ENCODE data around the gene KIRREL3. TPM values are rescaled to one million over a fixed set of nuclear protein-coding genes. Genes with fewer than 3 reads are reported as not detected.

The KIRREL3 gene
- total and polyA plus RNA-seq, 2 donors (not counting 3 experiments of a cell fraction or from before 2014, with no cell fraction given): not detected

DNA sequence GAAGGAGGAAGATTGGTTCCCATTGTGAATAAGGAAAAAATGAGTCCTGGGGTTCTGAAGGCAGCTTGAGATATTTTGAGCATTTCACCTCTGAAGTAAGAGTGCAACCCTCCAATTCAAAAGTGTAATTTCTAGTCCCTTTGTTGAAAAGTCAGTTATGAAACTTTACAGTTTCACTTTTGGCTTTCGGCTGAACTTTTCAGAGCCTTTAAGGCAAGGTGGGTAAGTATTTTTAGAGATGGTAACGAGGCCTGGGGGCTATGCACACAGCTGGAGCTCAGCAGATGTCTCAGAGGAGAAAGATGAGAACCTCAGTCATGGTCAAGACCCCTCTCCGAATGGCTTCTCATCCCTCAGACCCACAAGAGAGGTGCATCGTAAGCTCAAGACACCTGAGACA, 267.6 kb downstream of the KIRREL3 start:
- Histone ChIP-seq H4K20me1 (replicated peaks; ENCODE audit: control insufficient read depth, extremely low read depth, insufficient read depth, low read length) (no peaks in the 10 kb centered on the region), H3K4me1 (ENCODE audit: control insufficient read depth, extremely low read depth, insufficient read depth, low read length) (no peaks in the 10 kb centered on the region), H3K9ac (replicated peaks; ENCODE audit: extremely low read depth, insufficient read depth, low read length) (no peak overlapping the region), H3K4me2 (ENCODE audit: insufficient read depth, low read length) (no peak overlapping the region), H3K9me3 (replicated peaks; ENCODE audit: control insufficient read depth, insufficient read depth, low read length) (no peaks in the 10 kb centered on the region), H3K27me3 (ENCODE audit: control insufficient read depth in 2 of 2, insufficient read depth in 2 of 2, low read length in 2 of 2) (no peaks in the 10 kb centered on the region), H3K36me3 (ENCODE audit: control insufficient read depth in 2 of 2, extremely low read depth in 1 of 2, insufficient read depth in 2 of 2, low read length in 2 of 2) (no peaks in the 10 kb centered on the region), H3K79me2 (ENCODE audit: control insufficient read depth, insufficient read depth, low read length) (no peaks in the 10 kb centered on the region), H3K9me1 (replicated peaks; ENCODE audit: control insufficient read depth, extremely low read depth, insufficient read depth, low read length) (no peaks in the 10 kb centered on the region), H3K4me3 (replicated peaks in 1 of 3; ENCODE audit: insufficient read depth in 1 of 3, low read depth in 1 of 3, low read length in 3 of 3) (no peak overlapping the region), H3K27ac (ENCODE audit: insufficient read depth, low read depth, low read length) (no peak overlapping the region), H2AFZ (ENCODE audit: low read depth, low read length) (no peak overlapping the region)
- dilution Hi-C loops (cut with MboI; ENCODE audit: extremely low pct_ligation_motif_present, low sequenced_read_pairs) (no loop called here), intact Hi-C loops (cut with micrococcal nuclease) (no loop called here)
- DNase-seq (ENCODE audit: low read depth, low spot score): no peak
- POLR2A ChIA-PET: no interaction called here
- no peak for FAIRE-seq
- TF ChIP-seq, protein P1, sequence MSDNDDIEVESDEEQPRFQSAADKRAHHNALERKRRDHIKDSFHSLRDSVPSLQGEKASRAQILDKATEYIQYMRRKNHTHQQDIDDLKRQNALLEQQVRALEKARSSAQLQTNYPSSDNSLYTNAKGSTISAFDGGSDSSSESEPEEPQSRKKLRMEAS (IDR thresholded peaks at IDR 0.05; ENCODE audit: insufficient read depth, insufficient read length): no peak
- no peak for TF ChIP-seq JUN (IDR thresholded peaks at IDR 0.05; ENCODE audit: borderline replicate concordance, insufficient read depth, insufficient read length, low read depth)
- TF ChIP-seq EZH2 (IDR thresholded peaks at IDR 0.05; ENCODE audit: borderline replicate concordance, low read depth, low read length, severe bottlenecking): no peak
- TF ChIP-seq FOS (IDR thresholded peaks at IDR 0.05; ENCODE audit: borderline replicate concordance, insufficient read depth, low read length): no peak
- BruUV-seq (replicated peaks): no TSS peak
- CTCF ChIA-PET: no interaction called here

DNA sequence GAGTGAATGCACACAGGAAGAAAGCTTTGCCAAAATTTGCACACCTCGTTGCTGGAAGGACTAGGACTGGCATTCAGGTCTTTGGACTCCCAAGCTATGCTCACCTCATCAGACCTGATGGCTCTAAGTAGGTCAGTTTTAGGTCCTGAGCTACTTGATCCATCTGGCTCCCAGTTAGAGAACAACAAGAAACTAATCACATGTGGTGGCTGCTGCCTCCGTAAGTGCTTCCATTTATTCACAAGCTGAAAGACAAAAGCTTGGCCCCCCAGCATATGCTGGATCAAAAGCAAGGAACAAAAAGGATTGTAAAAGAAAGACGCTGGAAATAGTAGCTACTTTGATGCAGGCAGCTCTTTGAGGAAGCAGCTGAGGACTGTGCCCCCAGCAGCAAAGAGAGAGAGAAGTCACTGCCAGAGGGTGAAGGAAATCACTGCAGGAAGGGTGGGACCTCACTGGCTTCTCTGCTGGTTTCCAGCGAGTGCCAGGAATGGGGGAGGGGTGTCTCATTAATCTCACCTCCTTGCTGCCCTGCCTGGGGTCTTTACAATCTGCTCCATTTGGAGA, 268.9 kb downstream of the KIRREL3 start:
- no TSS peak for BruUV-seq (replicated peaks)
- Histone ChIP-seq H3K4me2 (ENCODE audit: insufficient read depth, low read length) (no peak overlapping the region), H2AFZ (ENCODE audit: low read depth, low read length) (no peak overlapping the region), H3K4me1 (ENCODE audit: control insufficient read depth, extremely low read depth, insufficient read depth, low read length) (no peaks in the 10 kb centered on the region), H3K9ac (replicated peaks; ENCODE audit: extremely low read depth, insufficient read depth, low read length) (no peak overlapping the region), H3K9me1 (replicated peaks; ENCODE audit: control insufficient read depth, extremely low read depth, insufficient read depth, low read length) (no peaks in the 10 kb centered on the region), H4K20me1 (replicated peaks; ENCODE audit: control insufficient read depth, extremely low read depth, insufficient read depth, low read length) (no peaks in the 10 kb centered on the region), H3K79me2 (ENCODE audit: control insufficient read depth, insufficient read depth, low read length) (no peaks in the 10 kb centered on the region), H3K4me3 (replicated peaks in 1 of 3; ENCODE audit: insufficient read depth in 1 of 3, low read depth in 1 of 3, low read length in 3 of 3) (no peak overlapping the region), H3K9me3 (replicated peaks; ENCODE audit: control insufficient read depth, insufficient read depth, low read length) (no peaks in the 10 kb centered on the region), H3K36me3 (ENCODE audit: control insufficient read depth in 2 of 2, extremely low read depth in 1 of 2, insufficient read depth in 2 of 2, low read length in 2 of 2) (no peaks in the 10 kb centered on the region), H3K27ac (ENCODE audit: insufficient read depth, low read depth, low read length) (no peak overlapping the region), H3K27me3 (ENCODE audit: control insufficient read depth in 2 of 2, insufficient read depth in 2 of 2, low read length in 2 of 2) (no peaks in the 10 kb centered on the region)
- ChIA-PET CTCF (no interaction called here), POLR2A (no interaction called here)
- dilution Hi-C loops (cut with MboI; ENCODE audit: extremely low pct_ligation_motif_present, low sequenced_read_pairs) (no loop called here), intact Hi-C loops (cut with micrococcal nuclease) (no loop called here)
- DNase-seq (ENCODE audit: low read depth, low spot score) (no peak), FAIRE-seq (no peak)
- TF ChIP-seq MYC (IDR thresholded peaks at IDR 0.05; ENCODE audit: low read depth, low read length) (no peak), JUN (IDR thresholded peaks at IDR 0.05; ENCODE audit: borderline replicate concordance, insufficient read depth, insufficient read length, low read depth) (no peak), POLR2A (IDR thresholded peaks at IDR 0.05; ENCODE audit: low read depth, low read length) (no peak), POLR2AphosphoS5 (IDR thresholded peaks at IDR 0.05; ENCODE audit: insufficient read depth, low read depth, low read length) (no peak), EZH2 (IDR thresholded peaks at IDR 0.05; ENCODE audit: borderline replicate concordance, low read depth, low read length, severe bottlenecking) (no peak), FOS (IDR thresholded peaks at IDR 0.05; ENCODE audit: borderline replicate concordance, insufficient read depth, low read length) (no peak), GATA2 (IDR thresholded peaks at IDR 0.05; ENCODE audit: insufficient read depth, insufficient read length, low read depth, low read length) (no peak)
- TF ChIP-seq, protein P2, sequence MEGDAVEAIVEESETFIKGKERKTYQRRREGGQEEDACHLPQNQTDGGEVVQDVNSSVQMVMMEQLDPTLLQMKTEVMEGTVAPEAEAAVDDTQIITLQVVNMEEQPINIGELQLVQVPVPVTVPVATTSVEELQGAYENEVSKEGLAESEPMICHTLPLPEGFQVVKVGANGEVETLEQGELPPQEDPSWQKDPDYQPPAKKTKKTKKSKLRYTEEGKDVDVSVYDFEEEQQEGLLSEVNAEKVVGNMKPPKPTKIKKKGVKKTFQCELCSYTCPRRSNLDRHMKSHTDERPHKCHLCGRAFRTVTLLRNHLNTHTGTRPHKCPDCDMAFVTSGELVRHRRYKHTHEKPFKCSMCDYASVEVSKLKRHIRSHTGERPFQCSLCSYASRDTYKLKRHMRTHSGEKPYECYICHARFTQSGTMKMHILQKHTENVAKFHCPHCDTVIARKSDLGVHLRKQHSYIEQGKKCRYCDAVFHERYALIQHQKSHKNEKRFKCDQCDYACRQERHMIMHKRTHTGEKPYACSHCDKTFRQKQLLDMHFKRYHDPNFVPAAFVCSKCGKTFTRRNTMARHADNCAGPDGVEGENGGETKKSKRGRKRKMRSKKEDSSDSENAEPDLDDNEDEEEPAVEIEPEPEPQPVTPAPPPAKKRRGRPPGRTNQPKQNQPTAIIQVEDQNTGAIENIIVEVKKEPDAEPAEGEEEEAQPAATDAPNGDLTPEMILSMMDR (IDR thresholded peaks at IDR 0.05; ENCODE audit: extremely low read depth in 1 of 2, insufficient read depth in 1 of 2, low read depth in 1 of 2, low read length in 2 of 2): no peak
- TF ChIP-seq, protein P1 (IDR thresholded peaks at IDR 0.05; ENCODE audit: insufficient read depth, insufficient read length): no peak

All from endothelial cell of umbilical vein (primary cell).